ENCODE data around the gene GPR35. TPM values are rescaled to one million over a fixed set of nuclear protein-coding genes. Genes with fewer than 3 reads are reported as not detected.

The GPR35 gene
- total and polyA plus RNA-seq, 2 of the 13 experiments (the other 11 are each of a cell fraction or from before 2014, with no cell fraction given), result 27.1 to 44.2 TPM

- TF ChIP-seq, protein P1, sequence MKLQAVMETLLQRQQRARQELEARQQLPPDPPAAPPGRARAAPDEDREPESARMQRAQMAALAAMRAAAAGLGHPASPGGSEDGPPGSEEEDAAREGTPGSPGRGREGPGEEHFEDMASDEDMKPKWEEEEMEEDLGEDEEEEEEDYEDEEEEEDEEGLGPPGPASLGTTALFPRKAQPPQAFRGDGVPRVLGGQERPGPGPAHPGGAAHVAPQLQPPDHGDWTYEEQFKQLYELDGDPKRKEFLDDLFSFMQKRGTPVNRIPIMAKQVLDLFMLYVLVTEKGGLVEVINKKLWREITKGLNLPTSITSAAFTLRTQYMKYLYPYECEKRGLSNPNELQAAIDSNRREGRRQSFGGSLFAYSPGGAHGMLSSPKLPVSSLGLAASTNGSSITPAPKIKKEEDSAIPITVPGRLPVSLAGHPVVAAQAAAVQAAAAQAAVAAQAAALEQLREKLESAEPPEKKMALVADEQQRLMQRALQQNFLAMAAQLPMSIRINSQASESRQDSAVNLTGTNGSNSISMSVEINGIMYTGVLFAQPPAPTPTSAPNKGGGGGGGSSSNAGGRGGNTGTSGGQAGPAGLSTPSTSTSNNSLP (IDR thresholded peaks at IDR 0.05; ENCODE audit: low read depth, low read length), result peak; percentile 40; the same call in 1 of the 2 replicates
- TF ChIP-seq HDAC6 (IDR thresholded peaks at IDR 0.05; ENCODE audit: low read depth, low read length) (no peak), ZNF567 (CRISPR knock-in tag; IDR thresholded peaks at IDR 0.05; ENCODE audit: borderline replicate concordance) (peak; percentile 43; the same call in 1 of the 2 replicates), TAF15 (IDR thresholded peaks at IDR 0.05; ENCODE audit: low read depth, low read length, poor library complexity, severe bottlenecking) (no peak), LRRFIP1 (CRISPR knock-in tag; conservative IDR thresholded peaks at IDR 0.05) (no peak), IRX3 (CRISPR knock-in tag; IDR thresholded peaks at IDR 0.05; ENCODE audit: borderline replicate concordance, low read depth) (no peak), ZNF788 (CRISPR knock-in tag; IDR thresholded peaks at IDR 0.05; ENCODE audit: borderline replicate concordance) (peak; percentile 41), CHD4 (IDR thresholded peaks at IDR 0.05; ENCODE audit: borderline replicate concordance, low read length) (peak; percentile 79; the same call in 1 of the 2 replicates), ZMYM3 (CRISPR knock-in tag; IDR thresholded peaks at IDR 0.05) (peak; percentile 69; the same call in 1 of the 2 replicates), ZNF362 (CRISPR knock-in tag; IDR thresholded peaks at IDR 0.05; ENCODE audit: borderline replicate concordance) (no peak), PITX1 (CRISPR knock-in tag; IDR thresholded peaks at IDR 0.05) (no peak; the same call in 1 of the 2 replicates), ZNF549 (CRISPR knock-in tag; IDR thresholded peaks at IDR 0.05) (no peak), ZKSCAN5 (CRISPR knock-in tag; IDR thresholded peaks at IDR 0.05) (no peak), ZNF121 (CRISPR knock-in tag; IDR thresholded peaks at IDR 0.05) (no peak), ZNF784 (CRISPR knock-in tag; IDR thresholded peaks at IDR 0.05; ENCODE audit: borderline replicate concordance) (no peak), ZNF773 (CRISPR knock-in tag; IDR thresholded peaks at IDR 0.05; ENCODE audit: borderline replicate concordance) (no peak), ZSCAN9 (CRISPR knock-in tag; IDR thresholded peaks at IDR 0.05; ENCODE audit: borderline replicate concordance) (peak; percentile 89)
- TF ChIP-seq, protein P2, sequence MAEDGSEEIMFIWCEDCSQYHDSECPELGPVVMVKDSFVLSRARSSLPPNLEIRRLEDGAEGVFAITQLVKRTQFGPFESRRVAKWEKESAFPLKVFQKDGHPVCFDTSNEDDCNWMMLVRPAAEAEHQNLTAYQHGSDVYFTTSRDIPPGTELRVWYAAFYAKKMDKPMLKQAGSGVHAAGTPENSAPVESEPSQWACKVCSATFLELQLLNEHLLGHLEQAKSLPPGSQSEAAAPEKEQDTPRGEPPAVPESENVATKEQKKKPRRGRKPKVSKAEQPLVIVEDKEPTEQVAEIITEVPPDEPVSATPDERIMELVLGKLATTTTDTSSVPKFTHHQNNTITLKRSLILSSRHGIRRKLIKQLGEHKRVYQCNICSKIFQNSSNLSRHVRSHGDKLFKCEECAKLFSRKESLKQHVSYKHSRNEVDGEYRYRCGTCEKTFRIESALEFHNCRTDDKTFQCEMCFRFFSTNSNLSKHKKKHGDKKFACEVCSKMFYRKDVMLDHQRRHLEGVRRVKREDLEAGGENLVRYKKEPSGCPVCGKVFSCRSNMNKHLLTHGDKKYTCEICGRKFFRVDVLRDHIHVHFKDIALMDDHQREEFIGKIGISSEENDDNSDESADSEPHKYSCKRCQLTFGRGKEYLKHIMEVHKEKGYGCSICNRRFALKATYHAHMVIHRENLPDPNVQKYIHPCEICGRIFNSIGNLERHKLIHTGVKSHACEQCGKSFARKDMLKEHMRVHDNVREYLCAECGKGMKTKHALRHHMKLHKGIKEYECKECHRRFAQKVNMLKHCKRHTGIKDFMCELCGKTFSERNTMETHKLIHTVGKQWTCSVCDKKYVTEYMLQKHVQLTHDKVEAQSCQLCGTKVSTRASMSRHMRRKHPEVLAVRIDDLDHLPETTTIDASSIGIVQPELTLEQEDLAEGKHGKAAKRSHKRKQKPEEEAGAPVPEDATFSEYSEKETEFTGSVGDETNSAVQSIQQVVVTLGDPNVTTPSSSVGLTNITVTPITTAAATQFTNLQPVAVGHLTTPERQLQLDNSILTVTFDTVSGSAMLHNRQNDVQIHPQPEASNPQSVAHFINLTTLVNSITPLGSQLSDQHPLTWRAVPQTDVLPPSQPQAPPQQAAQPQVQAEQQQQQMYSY (CRISPR knock-in tag; IDR thresholded peaks at IDR 0.05), result 0 out of 2 replicates have a peak, but pooled peaks have one; percentile 29
Measured at GRCh38 chr2:240604291-240604938, 20.9 kb upstream of the GPR35 start (continued).
